Glomerular visceral epithelial cell (primary cell): Measurements from ENCODE around the gene SLC17A6.

Source experiments
- DNase-seq: peaks from one replicate; pipeline ENCODE4 v3.0.0-alpha.2; 2016; ENCODE audit errors: extremely low spot score

Gene SLC17A6

GRCh38 chr11:22389526-22390282, 51.5 kb downstream of the SLC17A6 start:
- no peak for DNase-seq

- DNase-seq, result no peak
Observed at GRCh38 chr11:22390283-22390655, 52.1 kb downstream of the SLC17A6 start.

- no peak for DNase-seq
Observed at GRCh38 chr11:22392561-22392960, 54.4 kb downstream of the SLC17A6 start.

GRCh38 chr11:22405377-22405776, 67.2 kb downstream of the SLC17A6 start:
- DNase-seq, result no peak

GRCh38 chr11:22407267-22407666, 69.1 kb downstream of the SLC17A6 start:
- DNase-seq, result no peak

- DNase-seq, result no peak
Observed at GRCh38 chr11:22407921-22408320, 69.7 kb downstream of the SLC17A6 start.

- no peak for DNase-seq
Observed at GRCh38 chr11:22415476-22415875, 77.3 kb downstream of the SLC17A6 start.

GRCh38 chr11:22416462-22416861, 78.3 kb downstream of the SLC17A6 start:
- DNase-seq, result no peak

GRCh38 chr11:22426915-22427314, 88.7 kb downstream of the SLC17A6 start:
- DNase-seq, result no peak
